Ovary (tissue), 3 donors: ENCODE data around the gene GPR183.

ENCODE experiments used
- EP300 ChIP-seq: sonication (generic); formaldehyde crosslinking; IDR thresholded peaks from one replicate; pipeline ENCODE4 v1.6.1; 2017; ENCODE audit warnings: antibody characterized with exemption
- TF ChIP-seq, protein P1 (sequence below), 3 donors: fragments of 450-650 bp in 2 of 3; fragments of 200-600 bp in 1 of 3; IDR thresholded peaks; one replicate each; pipeline versions ENCODE4 v1.5.1 to v1.8.0; 2016 to 2022; ENCODE audit warnings: antibody characterized with exemption in 3 of 3, mild to moderate bottlenecking in 1 of 3
- donor health status: DM: no; HTN: no; CAD: no.

DNA sequence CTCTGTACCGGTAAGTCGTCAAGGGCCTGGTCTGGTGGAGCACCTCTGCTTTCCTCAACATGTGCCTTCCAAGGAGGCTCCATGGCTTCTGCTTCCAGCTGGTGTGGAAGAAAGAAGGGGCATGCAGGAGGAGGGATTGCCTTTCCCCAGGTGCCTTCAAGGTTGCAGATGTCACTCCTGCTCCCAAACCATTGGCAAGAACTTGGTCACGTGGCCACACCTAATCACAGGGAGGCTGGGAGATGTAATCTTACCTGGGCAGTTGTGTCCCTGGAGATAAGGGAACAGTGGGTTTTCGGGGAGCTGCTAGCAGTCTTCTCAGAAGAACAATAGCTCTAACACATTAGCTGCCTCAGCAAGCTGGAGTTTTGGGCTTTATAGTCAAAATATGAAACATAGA is 39.3 kb downstream of the GPR183 start:
- TF ChIP-seq, protein P1, sequence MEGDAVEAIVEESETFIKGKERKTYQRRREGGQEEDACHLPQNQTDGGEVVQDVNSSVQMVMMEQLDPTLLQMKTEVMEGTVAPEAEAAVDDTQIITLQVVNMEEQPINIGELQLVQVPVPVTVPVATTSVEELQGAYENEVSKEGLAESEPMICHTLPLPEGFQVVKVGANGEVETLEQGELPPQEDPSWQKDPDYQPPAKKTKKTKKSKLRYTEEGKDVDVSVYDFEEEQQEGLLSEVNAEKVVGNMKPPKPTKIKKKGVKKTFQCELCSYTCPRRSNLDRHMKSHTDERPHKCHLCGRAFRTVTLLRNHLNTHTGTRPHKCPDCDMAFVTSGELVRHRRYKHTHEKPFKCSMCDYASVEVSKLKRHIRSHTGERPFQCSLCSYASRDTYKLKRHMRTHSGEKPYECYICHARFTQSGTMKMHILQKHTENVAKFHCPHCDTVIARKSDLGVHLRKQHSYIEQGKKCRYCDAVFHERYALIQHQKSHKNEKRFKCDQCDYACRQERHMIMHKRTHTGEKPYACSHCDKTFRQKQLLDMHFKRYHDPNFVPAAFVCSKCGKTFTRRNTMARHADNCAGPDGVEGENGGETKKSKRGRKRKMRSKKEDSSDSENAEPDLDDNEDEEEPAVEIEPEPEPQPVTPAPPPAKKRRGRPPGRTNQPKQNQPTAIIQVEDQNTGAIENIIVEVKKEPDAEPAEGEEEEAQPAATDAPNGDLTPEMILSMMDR (IDR thresholded peaks at IDR 0.05) = no peak
- no peak for TF ChIP-seq EP300
